ENCODE results near the gene HIC1.

HIC1 gene

DNA sequence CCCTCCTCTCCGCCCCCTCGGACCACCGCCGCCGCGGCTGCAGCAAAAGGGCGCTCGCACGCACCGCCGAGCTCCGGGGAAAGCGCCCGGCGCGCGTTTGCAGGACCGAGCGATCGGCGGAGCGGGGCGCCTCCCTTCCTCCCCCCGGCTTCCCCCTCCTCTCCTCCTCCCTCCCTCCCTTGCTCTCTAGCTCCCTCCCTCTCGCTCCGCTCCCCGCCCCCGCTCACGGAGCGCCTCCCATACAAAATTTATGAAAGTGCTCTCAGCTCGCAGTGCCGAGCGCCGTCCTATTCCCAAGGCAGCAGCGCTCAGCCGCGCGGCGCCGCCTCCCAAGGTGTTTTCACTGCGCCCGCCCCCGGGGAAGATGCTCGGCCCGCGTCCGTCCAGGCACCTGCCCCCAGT lies 29.7 kb upstream of the HIC1 start, which contains the start of gene RTN4RL1:
TSS of gene RTN4RL1 (minus strand) at position 115 of the 402 bp plus-strand sequence. CDS start 469 bp downstream, outside the sequence.
- peak; percentile 80 for DNase-seq

DNA sequence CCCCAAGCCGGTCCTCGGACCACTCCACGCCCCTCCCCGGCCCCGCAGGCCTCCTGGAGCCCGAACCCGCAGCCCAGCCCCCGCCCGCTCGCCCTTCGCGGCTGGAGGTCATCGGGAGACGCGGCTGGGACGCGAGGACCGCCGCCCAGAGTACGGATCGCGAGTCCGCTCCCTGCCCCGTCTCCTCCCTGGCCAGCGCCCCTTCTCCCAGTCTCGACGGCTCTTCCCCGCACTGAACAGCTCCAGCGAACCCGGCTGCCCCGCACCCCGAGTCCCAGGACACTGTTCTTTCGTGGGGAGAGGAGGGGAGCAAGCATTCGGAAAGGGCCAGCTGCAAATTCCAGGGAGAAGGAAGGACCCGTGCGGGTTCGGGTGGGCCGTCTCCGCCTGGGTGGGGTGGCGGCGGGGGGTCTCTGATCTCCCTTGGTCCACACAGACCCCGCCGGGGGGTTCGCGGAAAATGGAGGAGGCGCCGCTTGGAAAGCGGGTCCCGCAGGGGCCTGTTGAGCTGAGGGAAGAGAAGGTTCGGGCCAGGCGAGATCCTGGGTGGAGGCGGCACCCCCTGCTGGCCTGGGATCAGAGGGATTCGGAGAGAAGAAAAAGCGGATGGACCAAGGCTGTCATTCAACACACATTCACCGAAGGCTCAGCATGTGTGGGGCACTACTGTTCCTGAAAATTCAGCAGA lies 29.1 kb upstream of the HIC1 start:
- peak; percentile 71 for DNase-seq

DNA sequence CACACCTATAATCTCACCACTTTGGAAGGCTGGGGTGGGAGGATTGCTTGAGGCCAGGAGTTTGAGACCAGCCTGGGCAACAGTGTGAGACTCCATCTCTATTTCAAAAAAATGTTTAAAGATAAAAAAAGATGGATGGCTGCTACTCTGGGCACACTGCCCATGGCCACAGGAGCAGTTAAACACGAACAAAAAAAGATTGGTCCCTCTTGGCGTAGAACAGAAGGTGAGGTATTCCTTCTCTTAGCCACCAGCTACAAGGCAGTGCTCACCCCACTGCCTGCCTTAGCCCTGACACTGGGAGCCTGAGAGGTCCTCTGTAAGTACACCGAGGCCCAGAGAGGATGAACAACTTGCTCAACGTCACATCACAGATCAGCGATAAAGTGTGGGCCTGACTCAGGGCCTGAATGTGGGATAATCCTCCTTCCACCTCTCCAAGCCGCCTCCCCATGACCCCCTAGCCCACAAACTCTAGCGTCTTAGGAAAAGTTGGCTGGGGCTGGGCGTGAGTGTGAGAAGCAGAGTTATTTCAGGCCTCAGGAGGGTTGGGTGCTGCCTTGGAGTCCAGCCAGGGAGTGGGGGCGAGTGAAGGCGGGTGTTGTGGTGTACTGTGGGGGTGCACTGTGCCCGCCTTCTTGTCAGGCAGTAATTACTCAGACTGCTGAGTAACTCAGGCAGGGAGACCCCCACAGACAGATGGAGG lies 27.2 kb upstream of the HIC1 start:
- DNase-seq = peak; percentile 40

DNA sequence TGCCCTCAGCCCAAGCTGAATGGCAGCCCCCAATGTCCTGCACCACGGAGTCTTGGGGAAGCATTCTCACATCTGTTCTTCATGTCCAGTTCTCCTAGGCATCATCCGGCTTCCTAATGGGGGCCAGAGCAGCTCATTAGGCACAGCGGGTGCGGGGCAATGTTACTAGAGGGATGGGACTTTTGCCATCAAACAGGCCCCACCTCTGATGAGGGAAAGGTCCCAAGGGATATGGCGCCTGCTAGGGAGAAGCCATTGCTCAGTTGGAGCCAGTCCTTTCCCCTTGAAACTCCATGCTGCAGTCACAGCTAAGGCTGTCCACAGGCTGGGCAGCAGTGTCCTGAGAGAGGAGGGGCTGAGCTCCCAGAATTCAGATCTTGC lies 26.7 kb upstream of the HIC1 start:
- no peak for DNase-seq

DNA sequence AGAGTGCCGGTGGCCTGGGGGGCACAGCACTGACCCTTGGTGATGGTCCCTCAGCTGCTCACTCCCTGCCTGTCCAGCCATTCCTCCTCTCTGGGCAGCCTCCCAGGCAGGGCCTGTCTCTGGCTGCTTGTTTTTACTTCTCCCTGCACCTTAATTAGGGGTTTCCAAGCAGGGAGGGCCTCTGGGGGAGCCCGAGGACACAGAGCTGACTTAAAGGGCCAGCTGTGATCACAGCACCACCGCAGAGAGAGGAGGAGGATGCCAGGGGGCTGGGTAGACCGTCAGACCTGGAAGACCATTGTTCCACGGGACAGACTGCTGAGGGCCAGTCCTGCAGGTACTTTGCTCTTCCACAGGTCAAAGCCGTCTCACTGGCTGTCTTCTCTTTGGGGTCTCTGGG lies 26.2 kb upstream of the HIC1 start:
- peak; percentile 35 for DNase-seq

DNA sequence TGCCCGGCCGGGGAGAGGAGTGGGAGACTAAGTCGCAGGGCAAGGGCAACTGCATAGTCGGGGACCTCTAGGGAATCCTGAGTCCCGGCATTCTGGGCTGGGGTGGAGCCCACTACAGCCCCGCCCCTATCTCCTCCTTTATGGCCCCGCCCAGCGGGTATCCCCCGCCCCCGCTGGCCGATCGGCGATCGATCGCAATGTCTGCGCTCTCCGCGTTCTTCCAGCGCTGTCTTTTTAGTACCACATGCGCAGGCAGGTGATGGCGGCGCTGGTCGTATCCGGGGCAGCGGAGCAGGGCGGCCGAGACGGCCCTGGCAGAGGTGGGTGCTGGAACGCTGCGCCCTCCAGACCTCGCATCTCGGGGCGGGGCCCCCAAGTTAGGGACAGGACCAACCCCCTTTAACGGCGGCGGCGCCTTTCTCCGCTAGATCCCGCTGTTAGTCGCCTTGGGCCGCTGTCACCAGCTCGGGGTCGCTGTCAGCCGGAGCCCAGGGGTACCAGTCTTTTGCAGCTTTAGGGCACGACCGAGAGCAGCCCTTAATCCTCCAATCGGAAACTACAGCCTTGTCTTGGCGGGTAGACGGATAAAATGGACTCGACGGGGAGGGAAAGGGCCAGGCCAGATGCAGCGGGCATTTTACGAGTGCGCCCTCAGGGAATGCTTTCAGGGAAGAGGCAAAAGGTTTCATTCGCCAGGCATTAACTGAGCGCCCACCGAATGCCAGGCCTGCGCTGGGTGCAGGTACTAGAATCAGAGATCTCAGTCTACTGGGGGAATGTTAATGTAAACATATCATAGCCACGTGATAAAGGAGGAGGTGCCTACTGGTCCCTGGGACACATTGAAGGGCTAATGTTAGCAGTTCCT lies 24.8 kb upstream of the HIC1 start, which contains the start of gene DPH1:
TSS of gene DPH1 (plus strand) at position 243 of the 868 bp plus-strand sequence. CDS start at position 260, 17 bp downstream.
- DNase-seq = peak; percentile 97

DNA sequence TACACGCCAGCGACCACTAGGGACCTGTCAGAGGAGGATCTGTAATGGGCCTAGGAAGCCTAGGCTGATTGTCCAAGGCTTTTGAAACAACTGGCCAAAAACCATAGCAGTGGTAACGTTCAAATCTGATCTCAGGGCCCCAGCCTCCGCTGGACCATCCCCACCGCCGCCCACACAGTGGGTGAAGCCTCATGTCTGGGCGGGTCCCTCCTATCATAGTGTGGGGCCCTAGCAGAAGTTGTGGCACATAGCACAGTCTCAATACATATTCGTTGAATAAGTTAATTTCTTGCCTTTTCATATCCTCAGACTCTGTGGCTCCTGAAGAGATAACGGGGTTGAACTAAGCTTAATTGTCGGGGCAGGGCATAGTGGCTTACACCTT lies 24.1 kb upstream of the HIC1 start:
- no peak for DNase-seq

DNA sequence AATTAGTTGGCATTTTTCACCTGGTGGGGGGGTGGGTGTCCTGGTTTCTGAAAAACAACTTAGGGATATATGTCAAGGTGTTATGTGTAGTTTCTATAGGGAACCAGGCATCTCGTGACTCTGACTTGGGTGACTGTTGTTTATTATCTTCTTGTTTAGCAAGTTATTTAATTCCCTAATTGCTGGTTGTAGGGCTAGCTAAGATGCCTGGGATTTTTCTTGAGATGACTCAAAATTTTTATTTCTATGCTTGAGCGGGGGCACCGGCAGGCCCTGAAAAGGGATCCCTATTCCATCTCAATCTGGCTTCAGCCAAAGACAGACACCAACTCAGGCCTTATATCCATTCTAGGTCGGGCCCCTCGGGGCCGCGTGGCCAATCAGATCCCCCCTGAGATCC lies 21.8 kb upstream of the HIC1 start:
- no peak for DNase-seq

DNA sequence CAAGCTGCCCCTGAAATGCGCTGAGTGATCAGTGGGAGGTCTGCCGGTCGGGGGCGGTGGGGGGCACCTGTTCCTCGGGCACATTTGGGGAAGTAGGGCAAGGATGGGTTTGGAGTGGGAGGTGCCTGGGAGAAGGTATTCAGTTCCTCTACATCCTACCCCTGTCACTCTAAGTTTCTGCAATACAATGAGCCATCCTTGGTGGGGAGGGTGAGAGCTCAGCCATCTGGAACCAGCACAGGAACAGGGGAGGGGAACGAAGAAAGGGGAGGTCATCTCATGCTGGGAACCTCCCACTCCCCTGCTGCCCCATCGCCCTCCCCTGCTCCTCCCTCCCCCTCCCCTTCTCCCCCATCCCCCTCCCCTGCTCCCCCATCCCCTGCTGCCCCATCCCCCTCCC lies 20.7 kb upstream of the HIC1 start:
- DNase-seq = no peak

DNA sequence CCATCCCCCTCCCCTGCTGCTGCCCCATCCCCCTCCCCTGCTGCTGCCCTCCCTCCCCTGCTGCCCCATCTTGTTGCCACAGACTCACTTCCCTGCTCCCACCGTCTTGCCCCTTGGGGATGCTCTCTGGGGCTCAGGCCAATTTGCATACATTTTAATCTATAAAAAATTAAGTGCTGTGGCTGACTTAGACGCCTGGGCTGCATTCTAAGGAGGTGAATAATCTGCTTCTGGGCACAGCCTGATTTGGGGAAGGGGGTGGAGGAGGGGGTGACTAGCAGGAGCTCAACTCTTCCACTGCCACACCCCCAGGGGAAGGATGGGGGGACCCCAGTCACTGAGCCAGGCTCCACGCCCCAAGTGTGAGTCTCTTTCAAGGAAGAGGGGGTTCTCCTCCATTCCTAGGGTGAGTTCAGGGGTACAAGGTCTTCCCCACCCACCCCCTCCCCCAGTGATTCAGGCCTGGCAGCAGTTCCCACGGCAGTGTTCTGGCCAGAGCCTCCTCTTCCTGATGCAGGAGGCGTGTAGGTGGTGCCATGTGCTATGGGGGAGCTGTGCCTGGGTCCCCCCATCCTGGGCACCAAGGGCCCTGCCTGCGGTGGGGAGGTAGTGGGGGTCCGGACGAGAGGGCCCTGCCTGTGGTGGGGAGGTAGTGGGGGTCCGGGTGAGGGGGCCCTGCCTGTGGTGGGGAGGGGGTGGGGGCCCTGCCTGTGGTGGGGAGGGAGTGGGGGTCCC lies 19.9 kb upstream of the HIC1 start:
- no peak for DNase-seq

DNA sequence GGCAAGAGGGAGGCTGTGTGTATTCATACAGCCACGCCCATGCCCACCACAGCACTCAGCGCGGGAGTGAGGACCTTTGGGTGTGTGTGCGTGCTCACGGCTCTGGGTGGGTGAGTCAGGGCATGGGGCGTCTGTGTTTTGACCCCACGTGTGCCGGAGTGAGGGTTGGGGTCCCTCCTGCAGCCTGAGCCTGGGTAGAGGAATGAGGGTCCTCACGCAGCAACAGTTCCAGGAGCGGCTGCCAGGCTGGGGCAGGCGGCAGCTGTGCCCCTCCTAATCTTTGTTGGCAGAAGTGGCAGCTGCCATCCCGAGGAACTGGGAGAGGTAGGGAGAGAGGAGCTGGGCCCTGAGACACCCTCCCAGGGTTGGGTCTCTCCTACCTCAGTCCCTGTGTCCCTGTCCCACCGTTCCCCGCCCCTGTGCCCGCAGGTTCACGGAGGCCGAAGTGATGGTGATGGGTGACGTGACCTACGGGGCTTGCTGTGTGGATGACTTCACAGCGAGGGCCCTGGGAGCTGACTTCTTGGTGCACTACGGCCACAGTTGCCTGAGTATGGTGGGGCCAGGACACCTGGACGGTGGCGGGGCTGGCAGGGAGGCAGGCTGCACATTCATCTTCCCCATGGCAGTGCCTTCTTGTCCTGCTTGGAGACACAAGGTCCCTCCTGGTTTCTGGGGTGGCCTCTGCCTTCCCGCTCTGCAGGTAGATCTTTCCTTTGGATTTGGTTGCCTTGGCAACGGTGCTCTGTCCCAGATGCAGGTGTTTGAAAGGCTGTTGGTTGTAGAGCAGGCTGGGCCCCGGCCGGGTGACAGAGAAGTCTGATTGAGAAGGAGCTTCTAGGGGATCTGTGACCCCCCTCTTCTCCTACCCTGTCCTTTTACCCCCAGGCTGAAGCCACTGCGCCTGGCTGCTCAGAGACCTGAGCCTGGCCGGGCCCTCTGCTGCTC lies 19.1 kb upstream of the HIC1 start:
- DNase-seq = no peak

DNA sequence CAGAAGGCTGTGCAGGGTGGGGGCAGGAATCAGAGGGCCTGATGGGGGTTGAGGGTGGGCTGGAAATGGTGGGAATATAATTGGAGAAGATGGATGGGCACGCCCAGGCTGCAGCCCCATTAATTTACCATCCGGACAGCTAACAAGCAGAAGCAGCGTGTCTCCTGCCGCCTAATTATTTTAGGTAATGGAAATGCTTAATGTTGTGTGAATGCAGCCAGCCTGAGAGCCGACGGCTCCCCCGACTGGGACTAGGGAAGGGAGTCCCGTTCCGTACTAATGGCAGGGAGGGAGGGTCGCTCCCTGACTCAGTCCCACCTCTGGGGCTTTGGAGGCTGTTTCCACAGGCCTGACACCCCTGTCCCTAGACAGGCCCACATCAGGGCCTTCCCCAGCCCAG lies 17.7 kb upstream of the HIC1 start:
- no peak for DNase-seq

DNA sequence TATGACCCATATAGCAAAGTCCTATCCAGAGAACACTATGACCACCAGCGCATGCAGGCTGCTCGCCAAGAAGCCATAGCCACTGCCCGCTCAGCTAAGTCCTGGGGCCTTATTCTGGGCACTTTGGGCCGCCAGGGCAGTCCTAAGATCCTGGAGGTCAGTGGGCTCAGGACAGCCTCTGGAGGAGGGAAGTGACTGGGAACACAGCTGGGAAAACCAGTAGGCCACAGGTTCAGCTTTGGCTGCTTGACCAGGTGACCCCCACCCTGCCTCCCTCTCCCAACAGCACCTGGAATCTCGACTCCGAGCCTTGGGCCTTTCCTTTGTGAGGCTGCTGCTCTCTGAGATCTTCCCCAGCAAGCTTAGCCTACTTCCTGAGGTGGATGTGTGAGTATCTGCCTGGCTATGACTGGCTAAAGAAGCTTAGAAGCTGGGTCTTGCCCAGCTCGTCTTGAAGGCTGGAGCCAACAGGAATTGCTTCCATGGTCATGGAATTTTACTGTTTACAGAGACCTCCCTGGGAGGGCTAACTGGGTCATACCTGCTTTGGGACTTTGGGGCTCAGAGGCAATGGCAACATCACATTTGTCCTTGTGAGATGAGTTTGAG lies 14.6 kb upstream of the HIC1 start:
- no peak for DNase-seq

DNA sequence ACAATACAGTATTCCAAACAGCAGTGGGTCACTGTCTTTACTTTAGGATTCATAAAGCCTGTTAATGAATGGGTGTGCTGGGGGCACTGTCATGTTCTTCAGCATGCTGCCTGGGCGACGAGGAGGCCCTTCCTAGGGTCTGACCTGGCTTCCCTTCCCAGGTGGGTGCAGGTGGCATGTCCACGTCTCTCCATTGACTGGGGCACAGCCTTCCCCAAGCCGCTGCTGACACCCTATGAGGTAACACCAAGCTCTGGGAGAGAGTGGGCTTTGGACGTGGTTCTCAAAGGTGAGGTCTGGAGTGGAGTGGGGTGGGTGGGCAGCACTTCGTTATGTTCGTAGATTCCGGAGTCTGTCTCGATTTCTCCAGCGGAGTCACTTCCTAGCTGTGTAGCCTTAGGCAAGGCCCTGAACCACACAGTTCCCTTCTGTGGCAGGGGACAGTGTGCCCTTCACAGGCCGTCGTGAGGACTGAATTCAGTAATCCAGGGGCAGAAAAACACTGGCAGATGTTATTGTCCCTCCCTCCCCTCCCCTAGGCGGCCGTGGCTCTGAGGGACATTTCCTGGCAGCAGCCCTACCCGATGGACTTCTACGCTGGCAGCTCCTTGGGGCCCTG lies 13.9 kb upstream of the HIC1 start:
- no peak for DNase-seq

DNA sequence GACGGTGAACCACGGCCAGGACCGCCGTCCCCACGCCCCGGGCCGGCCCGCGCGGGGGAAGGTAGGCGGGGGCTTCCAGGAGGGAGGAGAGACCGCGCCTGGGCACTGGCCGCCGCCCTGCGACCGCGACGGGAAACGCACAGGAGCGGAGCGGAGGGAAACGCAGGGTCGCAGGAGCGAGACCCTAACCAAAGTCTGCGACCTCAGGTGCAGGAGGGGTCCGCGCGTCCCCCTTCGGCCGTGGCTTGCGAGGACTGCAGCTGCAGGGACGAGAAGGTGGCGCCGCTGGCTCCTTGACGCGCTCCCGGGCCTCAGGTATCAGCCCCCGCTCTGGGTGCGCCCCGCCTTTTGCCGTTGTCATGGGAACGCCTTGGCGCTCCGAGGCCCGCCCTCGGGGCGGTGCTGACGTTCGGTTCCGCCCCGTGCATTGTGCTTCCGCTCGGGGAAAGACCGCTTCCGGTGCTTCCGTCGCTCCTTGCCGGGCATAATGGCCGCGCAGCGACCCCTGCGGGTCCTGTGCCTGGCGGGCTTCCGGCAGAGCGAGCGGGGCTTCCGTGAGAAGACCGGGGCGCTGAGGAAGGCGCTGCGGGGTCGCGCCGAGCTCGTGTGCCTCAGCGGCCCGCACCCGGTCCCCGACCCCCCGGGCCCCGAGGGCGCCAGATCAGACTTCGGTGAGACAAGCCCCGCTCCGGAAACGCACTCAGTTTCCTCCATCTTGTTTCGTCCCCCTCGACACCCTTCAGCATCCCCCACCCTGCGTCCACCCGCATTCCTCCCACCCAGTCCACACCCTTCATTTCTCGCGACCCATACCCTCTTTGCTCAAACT lies 13.1 kb upstream of the HIC1 start, which contains the start of gene OVCA2:
TSS of gene OVCA2 (plus strand) at position 462 of the 829 bp plus-strand sequence. CDS start at position 488, 26 bp downstream.
- peak; percentile 98 for DNase-seq

DNA sequence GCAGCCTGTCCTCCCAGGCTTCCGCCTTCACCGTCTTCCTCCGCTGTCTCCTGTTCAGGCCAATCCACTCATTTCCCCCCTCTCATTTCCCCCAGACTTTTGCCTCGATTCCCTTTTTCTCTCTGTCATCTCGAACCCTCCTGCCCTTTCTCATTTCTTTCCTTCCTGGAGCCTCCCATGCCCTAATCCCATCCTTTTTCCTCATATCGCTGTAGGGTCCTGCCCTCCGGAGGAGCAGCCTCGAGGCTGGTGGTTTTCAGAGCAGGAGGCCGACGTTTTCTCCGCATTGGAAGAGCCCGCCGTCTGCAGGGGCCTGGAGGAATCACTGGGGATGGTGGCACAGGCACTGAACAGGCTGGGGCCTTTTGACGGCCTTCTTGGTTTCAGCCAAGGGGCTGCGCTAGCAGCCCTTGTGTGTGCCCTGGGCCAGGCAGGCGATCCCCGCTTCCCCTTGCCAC lies 12.5 kb upstream of the HIC1 start:
- peak; percentile 59 for DNase-seq

DNA sequence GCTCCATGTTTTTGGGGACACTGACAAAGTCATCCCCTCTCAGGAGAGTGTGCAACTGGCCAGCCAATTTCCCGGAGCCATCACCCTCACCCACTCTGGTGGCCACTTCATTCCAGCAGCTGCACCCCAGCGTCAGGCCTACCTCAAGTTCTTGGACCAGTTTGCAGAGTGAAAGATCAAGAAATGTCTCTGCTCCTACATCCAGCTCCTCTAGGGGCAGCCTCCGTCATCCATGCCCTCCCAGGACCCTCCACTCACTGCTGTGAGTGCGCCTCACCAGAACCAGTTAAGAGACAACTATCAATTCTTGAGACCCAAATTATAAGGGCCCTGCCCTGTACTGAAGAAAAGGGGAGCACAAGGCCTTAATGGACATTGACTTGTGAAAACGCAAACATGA lies 12.0 kb upstream of the HIC1 start:
- peak; percentile 41 for DNase-seq

DNA sequence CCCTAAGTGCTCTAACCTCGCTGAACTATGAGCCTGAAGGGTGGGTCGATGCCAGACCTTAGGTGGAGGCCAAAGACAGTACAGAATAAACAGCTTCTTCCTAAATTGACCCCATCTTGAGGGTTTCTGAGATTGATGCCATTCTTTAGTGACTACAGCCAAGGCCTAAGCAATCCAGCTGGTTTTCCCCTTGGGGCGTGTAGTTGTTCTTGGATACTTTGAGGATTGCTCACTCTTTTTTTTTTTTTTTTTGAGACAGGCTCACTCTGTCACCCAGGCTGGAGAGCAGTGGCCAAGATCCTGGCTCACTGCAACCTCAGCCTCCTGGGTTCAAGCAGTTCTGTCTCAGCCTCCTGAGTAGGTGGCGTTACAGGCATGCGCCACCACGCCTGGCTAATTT lies 11.1 kb upstream of the HIC1 start:
- DNase-seq = no peak

DNA sequence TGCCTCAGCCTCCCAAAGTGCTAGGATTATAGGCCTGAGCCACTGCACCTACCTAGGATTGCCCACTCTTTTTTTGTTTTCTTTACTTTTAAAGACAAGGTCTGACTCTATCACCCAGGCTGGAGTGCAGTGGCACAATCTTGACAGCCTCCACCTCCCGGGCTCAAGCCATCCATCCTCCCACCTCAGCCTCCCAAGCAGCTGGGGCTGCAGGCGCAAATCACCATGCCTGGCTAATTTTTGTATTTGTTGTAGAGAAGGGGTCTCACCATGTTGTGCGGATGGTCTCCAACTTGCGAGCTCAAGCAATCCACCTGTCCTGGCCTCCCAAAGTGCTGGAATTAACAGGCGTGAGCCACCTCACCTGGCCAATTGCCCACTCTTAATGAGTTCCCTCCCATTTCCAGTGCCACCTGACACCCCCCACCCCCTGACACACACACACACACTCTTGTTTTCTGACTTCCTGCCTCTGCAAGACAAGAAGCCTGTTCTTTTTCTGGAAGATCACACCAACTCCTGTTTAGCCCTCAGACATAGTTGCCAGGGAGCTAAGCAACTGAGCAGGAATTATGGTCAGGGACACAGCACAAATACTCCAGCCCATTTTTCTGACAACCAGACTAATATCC lies 10.5 kb upstream of the HIC1 start:
- no peak for DNase-seq

All from hematopoietic multipotent progenitor cell treated with erythropoietin and hydrocortisone succinate and interleukin-3 and kit ligand, for 6 days (in vitro differentiated cells).